HepG2 (cell line): ENCODE data around the gene UCN. TPM values are rescaled to one million over a fixed set of nuclear protein-coding genes. Genes with fewer than 3 reads are reported as not detected.
A peak's percentile ranks its signal among the peaks of the same experiment; 100 is the strongest.

Experiments
- ARNTL ChIP-seq: sonication (generic); formaldehyde crosslinking; IDR thresholded peaks from 2 replicates; pipeline ENCODE4 v1.4.0; 2020; ENCODE audit warnings: mild to moderate bottlenecking, missing genetic modification reagents
- ATF2 ChIP-seq: sonication (generic); formaldehyde crosslinking; IDR thresholded peaks from 2 replicates; pipeline ENCODE4 v1.4.0; 2020; ENCODE audit warnings: missing genetic modification reagents
- ATF7-NPFF ChIP-seq: sonication (generic); formaldehyde crosslinking; IDR thresholded peaks from 2 replicates; pipeline ENCODE4 v1.8.1; 2023; ENCODE audit warnings: mild to moderate bottlenecking, low read depth, missing genetic modification reagents, moderate library complexity
- EHMT2 ChIP-seq: fragments of 200-600 bp; sonication (generic); IDR thresholded peaks from 2 replicates; pipeline ENCODE4 v1.7.0; 2017; ENCODE audit warnings: antibody characterized with exemption, low read depth, low read length, borderline replicate concordance
- FOXC1 ChIP-seq: sonication (generic); formaldehyde crosslinking; IDR thresholded peaks from 2 replicates; pipeline ENCODE4 v1.8.0; 2022; ENCODE audit warnings: mild to moderate bottlenecking, missing genetic modification reagents, borderline replicate concordance
- GATAD1 ChIP-seq: IDR thresholded peaks from 2 replicates; pipeline ENCODE4 v1.6.1; 2016; ENCODE audit warnings: missing genetic modification reagents, missing compliant biosample characterization
- HNRNPK ChIP-seq: fragments of 200-400 bp; formaldehyde crosslinking; IDR thresholded peaks from 2 replicates; pipeline ENCODE4 v1.6.1; 2018; ENCODE audit warnings: low read length, low read depth, moderate library complexity, mild to moderate bottlenecking; ENCODE audit not compliant: poor library complexity, severe bottlenecking
- JUND ChIP-seq: sonication (generic); formaldehyde crosslinking; IDR thresholded peaks from 2 replicates; pipeline ENCODE4 v1.8.0; 2022; ENCODE audit warnings: mild to moderate bottlenecking, missing genetic modification reagents
- NBN ChIP-seq: fragments of 450-650 bp; conservative IDR thresholded peaks from 2 replicates; pipeline ENCODE4 v1.6.1; 2017
- NR1H2 ChIP-seq: sonication (generic); formaldehyde crosslinking; IDR thresholded peaks from 2 replicates; pipeline ENCODE4 v1.8.1; 2022; ENCODE audit warnings: low read depth, missing genetic modification reagents, borderline replicate concordance
- POGZ ChIP-seq: sonication (generic); formaldehyde crosslinking; IDR thresholded peaks from 2 replicates; pipeline ENCODE4 v1.4.0; 2020; ENCODE audit warnings: mild to moderate bottlenecking, missing genetic modification reagents
- RARA ChIP-seq: IDR thresholded peaks from 2 replicates; pipeline ENCODE4 v1.6.1; 2016; ENCODE audit warnings: missing genetic modification reagents, missing compliant biosample characterization
- SKI ChIP-seq: fragments of 450-650 bp; IDR thresholded peaks from one replicate; pipeline ENCODE4 v1.6.1; 2018; ENCODE audit warnings: mild to moderate bottlenecking; ENCODE audit not compliant: partially characterized antibody
- SMARCC2 ChIP-seq: fragments of 450-650 bp; IDR thresholded peaks from 2 replicates; pipeline ENCODE4 v1.6.1; 2017; ENCODE audit warnings: antibody characterized with exemption, mild to moderate bottlenecking
- XBP1 ChIP-seq: sonication (generic); formaldehyde crosslinking; IDR thresholded peaks from 2 replicates; pipeline ENCODE4 v1.5.0; 2020; ENCODE audit warnings: missing genetic modification reagents
- YEATS4 ChIP-seq: sonication (generic); formaldehyde crosslinking; IDR thresholded peaks from 2 replicates; pipeline ENCODE4 v1.4.0; 2020; ENCODE audit warnings: missing genetic modification reagents, borderline replicate concordance
- ZNF180 ChIP-seq: sonication (generic); formaldehyde crosslinking; IDR thresholded peaks from 2 replicates; pipeline ENCODE4 v1.4.0; 2020; ENCODE audit warnings: low read depth, missing genetic modification reagents, borderline replicate concordance
- ZNF274 ChIP-seq: sonication (generic); formaldehyde crosslinking; IDR thresholded peaks from 2 replicates; pipeline ENCODE4 v1.5.1; 2020; ENCODE audit warnings: mild to moderate bottlenecking, missing genetic modification reagents
- ZNF44 ChIP-seq: sonication (generic); formaldehyde crosslinking; IDR thresholded peaks from 2 replicates; pipeline ENCODE4 v1.5.1; 2020; ENCODE audit warnings: mild to moderate bottlenecking, missing genetic modification reagents
- ZNF773 ChIP-seq: sonication (generic); formaldehyde crosslinking; IDR thresholded peaks from 2 replicates; pipeline ENCODE4 v1.4.0; 2020; ENCODE audit warnings: missing genetic modification reagents, borderline replicate concordance
- polyA plus RNA-seq, 8 experiments: library from polyadenylated mRNA; depleted of rRNA in 3 of 8; stranded (reverse) in 7 of 8; unstranded in 1 of 8; fragments of >200 nt; fragmentation: Illumina TruSeq in 4 of 8; extraction: Trizol in 4 of 8; gene quantifications; 2 replicates each; pipeline versions ENCODE4 v1.2.1 to v1.2.3, GENCODE V29; 2011 to 2016; ENCODE audit warnings: low read depth in 4 of 8, missing spikeins in 1 of 8, mixed read lengths in 1 of 8; ENCODE audit not compliant: insufficient read depth in 1 of 8
- total RNA-seq, 5 experiments: library from RNA; depleted of rRNA; stranded (reverse); fragments of >200 nt; fragmentation: Illumina TruSeq; extraction: Trizol; gene quantifications; 2 replicates each; pipeline ENCODE4 v1.2.3, GENCODE V29; 2016; ENCODE audit warnings: low read depth in 1 of 5
- TF ChIP-seq, protein P1 (sequence below): sonication (generic); formaldehyde crosslinking; IDR thresholded peaks from 2 replicates; pipeline ENCODE4 v1.4.0; 2020; ENCODE audit warnings: missing genetic modification reagents
- TF ChIP-seq, protein P2 (sequence below): sonication (generic); formaldehyde crosslinking; IDR thresholded peaks from 2 replicates; pipeline ENCODE4 v1.4.0; 2020; ENCODE audit warnings: missing genetic modification reagents
- TF ChIP-seq, protein P3 (sequence below): sonication (generic); formaldehyde crosslinking; IDR thresholded peaks from 2 replicates; pipeline ENCODE4 v1.5.0; 2020; ENCODE audit warnings: mild to moderate bottlenecking, missing genetic modification reagents

UCN gene
- total and polyA plus RNA-seq, 2 of the 13 experiments (the other 11 are each of a cell fraction or from before 2014, with no cell fraction given), result 1.2 to 2.3 TPM

GRCh38 chr2:27356382-27357181 lies 48.3 kb upstream of the UCN start, which contains the start of gene GTF3C2 (continued):
- peak; percentile 76 for TF ChIP-seq ATF2 (CRISPR knock-in tag)
- no peak for TF ChIP-seq ZNF180 (CRISPR knock-in tag)
- 0 out of 2 replicates have a peak, but pooled peaks have one; percentile 6 for TF ChIP-seq JUND (CRISPR knock-in tag)
- TF ChIP-seq ATF7-NPFF (CRISPR knock-in tag), result peak; percentile 48; the same call in 1 of the 2 replicates
- TF ChIP-seq ARNTL (CRISPR knock-in tag), result peak; percentile 94
- no peak for TF ChIP-seq ZNF773
- TF ChIP-seq, protein P1, sequence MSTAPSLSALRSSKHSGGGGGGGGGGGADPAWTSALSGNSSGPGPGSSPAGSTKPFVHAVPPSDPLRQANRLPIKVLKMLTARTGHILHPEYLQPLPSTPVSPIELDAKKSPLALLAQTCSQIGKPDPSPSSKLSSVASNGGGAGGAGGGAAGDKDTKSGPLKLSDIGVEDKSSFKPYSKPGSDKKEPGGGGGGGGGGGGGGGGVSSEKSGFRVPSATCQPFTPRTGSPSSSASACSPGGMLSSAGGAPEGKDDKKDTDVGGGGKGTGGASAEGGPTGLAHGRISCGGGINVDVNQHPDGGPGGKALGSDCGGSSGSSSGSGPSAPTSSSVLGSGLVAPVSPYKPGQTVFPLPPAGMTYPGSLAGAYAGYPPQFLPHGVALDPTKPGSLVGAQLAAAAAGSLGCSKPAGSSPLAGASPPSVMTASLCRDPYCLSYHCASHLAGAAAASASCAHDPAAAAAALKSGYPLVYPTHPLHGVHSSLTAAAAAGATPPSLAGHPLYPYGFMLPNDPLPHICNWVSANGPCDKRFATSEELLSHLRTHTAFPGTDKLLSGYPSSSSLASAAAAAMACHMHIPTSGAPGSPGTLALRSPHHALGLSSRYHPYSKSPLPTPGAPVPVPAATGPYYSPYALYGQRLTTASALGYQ (CRISPR knock-in tag), result peak; percentile 74
- peak; percentile 71; the same call in 1 of the 2 replicates for TF ChIP-seq POGZ (CRISPR knock-in tag)
- TF ChIP-seq, protein P2, sequence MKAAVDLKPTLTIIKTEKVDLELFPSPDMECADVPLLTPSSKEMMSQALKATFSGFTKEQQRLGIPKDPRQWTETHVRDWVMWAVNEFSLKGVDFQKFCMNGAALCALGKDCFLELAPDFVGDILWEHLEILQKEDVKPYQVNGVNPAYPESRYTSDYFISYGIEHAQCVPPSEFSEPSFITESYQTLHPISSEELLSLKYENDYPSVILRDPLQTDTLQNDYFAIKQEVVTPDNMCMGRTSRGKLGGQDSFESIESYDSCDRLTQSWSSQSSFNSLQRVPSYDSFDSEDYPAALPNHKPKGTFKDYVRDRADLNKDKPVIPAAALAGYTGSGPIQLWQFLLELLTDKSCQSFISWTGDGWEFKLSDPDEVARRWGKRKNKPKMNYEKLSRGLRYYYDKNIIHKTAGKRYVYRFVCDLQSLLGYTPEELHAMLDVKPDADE, result no peak; the same call in 1 of the 2 replicates
- TF ChIP-seq HNRNPK, result no peak
- TF ChIP-seq EHMT2, result no peak
- peak; percentile 85 for TF ChIP-seq YEATS4 (CRISPR knock-in tag)
- no peak for TF ChIP-seq XBP1 (CRISPR knock-in tag)
- TF ChIP-seq, protein P3, sequence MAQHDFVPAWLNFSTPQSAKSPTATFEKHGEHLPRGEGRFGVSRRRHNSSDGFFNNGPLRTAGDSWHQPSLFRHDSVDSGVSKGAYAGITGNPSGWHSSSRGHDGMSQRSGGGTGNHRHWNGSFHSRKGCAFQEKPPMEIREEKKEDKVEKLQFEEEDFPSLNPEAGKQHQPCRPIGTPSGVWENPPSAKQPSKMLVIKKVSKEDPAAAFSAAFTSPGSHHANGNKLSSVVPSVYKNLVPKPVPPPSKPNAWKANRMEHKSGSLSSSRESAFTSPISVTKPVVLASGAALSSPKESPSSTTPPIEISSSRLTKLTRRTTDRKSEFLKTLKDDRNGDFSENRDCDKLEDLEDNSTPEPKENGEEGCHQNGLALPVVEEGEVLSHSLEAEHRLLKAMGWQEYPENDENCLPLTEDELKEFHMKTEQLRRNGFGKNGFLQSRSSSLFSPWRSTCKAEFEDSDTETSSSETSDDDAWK (CRISPR knock-in tag), result no peak
- TF ChIP-seq NR1H2 (CRISPR knock-in tag), result no peak
- peak; percentile 89 for TF ChIP-seq FOXC1 (CRISPR knock-in tag)
- TF ChIP-seq NBN, result no peak
- TF ChIP-seq RARA, result peak; percentile 29; the same call in 1 of the 2 replicates
- peak; percentile 69 for TF ChIP-seq SKI
- peak; percentile 96 for TF ChIP-seq GATAD1 (CRISPR knock-in tag)
- no peak for TF ChIP-seq SMARCC2
- peak; percentile 58; the same call in 1 of the 2 replicates for TF ChIP-seq ZNF274 (CRISPR knock-in tag)
- peak; percentile 16; the same call in 1 of the 2 replicates for TF ChIP-seq ZNF44 (CRISPR knock-in tag)
